ENCODE data around the gene DCHS2.
A peak's percentile ranks its signal among the peaks of the same experiment; 100 is the strongest.
"Not testable (repeated sequence)": the region's sequence is repeated elsewhere in the genome, so short reads cannot be mapped to it uniquely, and the experiment has no call there.

DCHS2 gene

DNA sequence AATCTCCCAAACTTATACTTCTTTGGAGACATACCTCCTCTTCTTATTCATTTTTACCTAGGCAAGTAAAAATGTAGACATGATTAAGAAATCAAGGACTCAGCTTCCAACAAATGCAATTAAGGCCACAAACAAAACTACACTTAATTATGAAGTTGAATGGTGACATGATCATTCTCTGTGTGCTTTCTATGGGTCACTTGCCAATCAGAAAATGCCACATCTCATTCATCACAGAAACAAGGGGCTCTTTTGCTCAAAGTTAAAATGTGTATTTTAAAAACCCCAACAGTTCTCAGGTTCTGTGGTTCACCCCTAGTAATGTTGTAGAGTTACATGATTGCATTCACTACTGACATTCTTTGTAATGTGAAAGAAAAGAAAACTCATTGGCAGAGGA, 273.5 kb downstream of the DCHS2 start:
- Mint-ChIP-seq H3K27me3 (ENCODE audit: low read depth) (no peaks in the 10 kb centered on the region), H3K4me3 (no peak overlapping the region), H3K27ac (no peak overlapping the region), H3K4me1 (peaks cover 10% of the 10 kb centered on the region), H3K36me3 (ENCODE audit: low read depth) (peaks cover 4% of the 10 kb centered on the region), H3K9me3 (peaks cover 14% of the 10 kb centered on the region)
- no peak for TF ChIP-seq CTCF (IDR thresholded peaks at IDR 0.05; ENCODE audit: unreplicated experiment in 3 of 3)

GRCh38 chr4:154217384-154217783, 274.2 kb downstream of the DCHS2 start:
- not testable (repeated sequence) for H3K36me3 Mint-ChIP-seq (ENCODE audit: low read depth); H3K27ac Mint-ChIP-seq; H3K4me3 Mint-ChIP-seq; H3K27me3 Mint-ChIP-seq (ENCODE audit: low read depth); H3K9me3 Mint-ChIP-seq
- peaks cover 10% of the 10 kb centered on the region for H3K4me1 Mint-ChIP-seq

DNA sequence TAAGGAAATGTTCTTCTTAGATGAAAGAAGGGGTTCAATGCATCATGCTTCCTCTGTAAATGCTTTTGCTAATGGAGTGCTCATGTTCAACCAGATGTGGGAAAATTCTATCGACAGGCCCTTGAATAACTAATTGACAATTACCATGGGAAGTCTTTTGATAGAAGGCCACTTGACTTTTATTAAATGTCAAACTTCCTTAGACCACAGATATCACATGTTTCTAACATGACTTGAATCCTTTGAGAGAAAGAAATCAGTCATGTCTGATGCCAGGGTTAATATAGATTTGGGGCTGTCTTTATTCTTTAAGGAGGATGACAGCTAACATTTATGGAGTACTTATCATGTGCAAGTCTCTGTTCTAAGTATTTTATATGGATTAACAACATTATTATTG, 280.1 kb downstream of the DCHS2 start:
- TF ChIP-seq CTCF (IDR thresholded peaks at IDR 0.05; ENCODE audit: unreplicated experiment in 3 of 3) = no peak
- Mint-ChIP-seq H3K4me3 (no peak overlapping the region), H3K36me3 (ENCODE audit: low read depth) (no peaks in the 10 kb centered on the region), H3K4me1 (peaks cover 24% of the 10 kb centered on the region), H3K9me3 (no peaks in the 10 kb centered on the region), H3K27me3 (ENCODE audit: low read depth) (no peaks in the 10 kb centered on the region), H3K27ac (no peak overlapping the region)

DNA sequence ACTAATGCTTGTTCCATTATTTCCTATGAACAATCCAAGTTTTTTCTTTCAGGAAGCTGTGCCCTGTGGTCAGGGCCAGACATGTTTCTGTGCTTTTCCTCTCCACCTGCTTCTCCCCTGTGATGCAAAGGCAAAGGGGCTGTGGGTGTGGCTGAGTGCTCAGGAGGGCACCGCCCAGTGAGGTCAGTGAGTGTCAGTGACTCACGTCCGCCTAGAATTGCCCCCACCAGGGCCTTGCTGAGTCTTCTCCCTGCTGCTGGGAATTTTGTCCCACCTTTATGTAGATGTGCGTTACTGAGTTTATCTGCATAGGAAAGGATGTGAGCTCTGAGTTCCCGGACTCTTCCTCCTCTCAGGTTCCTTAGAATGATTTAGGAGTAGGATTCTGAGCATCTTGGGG, 283.2 kb downstream of the DCHS2 start:
- H3K4me1 Mint-ChIP-seq = peaks cover 15% of the 10 kb centered on the region
- no peak for TF ChIP-seq CTCF (IDR thresholded peaks at IDR 0.05; ENCODE audit: unreplicated experiment in 3 of 3)
- no peak overlapping the region for H3K4me3 Mint-ChIP-seq
- no peaks in the 10 kb centered on the region for H3K36me3 Mint-ChIP-seq (ENCODE audit: low read depth)
- H3K9me3 Mint-ChIP-seq = no peaks in the 10 kb centered on the region
- no peaks in the 10 kb centered on the region for H3K27me3 Mint-ChIP-seq (ENCODE audit: low read depth)
- peak overlapping the region in 2 of 3 experiments; percentile 34 to 65 for H3K27ac Mint-ChIP-seq

- H3K4me1 Mint-ChIP-seq = peaks cover 14% of the 10 kb centered on the region
- no peak for TF ChIP-seq CTCF (IDR thresholded peaks at IDR 0.05; ENCODE audit: unreplicated experiment in 3 of 3)
- no peaks in the 10 kb centered on the region for H3K36me3 Mint-ChIP-seq (ENCODE audit: low read depth)
Observed at GRCh38 chr4:154205471-154205870, 286.1 kb downstream of the DCHS2 start.

DNA sequence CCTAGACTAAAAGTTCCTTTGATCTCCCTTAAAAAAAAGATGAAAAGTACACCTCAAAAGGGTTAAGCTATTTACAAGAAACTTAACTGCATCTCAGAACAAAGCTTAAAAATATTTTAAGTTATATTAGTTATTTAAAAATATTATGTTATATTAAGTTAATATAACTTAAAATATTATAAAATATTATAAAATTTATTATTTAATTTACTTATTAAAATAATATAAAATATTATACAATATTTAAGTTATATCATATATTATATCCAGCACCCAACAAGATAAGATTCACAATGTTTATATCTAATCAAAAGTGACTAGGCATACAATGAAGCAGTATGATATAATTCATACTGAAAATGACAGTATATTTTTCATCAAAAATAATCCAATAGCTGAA, 296.9 kb downstream of the DCHS2 start:
- Mint-ChIP-seq H3K27me3 (ENCODE audit: low read depth) (no peaks in the 10 kb centered on the region), H3K27ac (no peak overlapping the region), H3K9me3 (peaks cover 16% of the 10 kb centered on the region), H3K36me3 (ENCODE audit: low read depth) (no peaks in the 10 kb centered on the region), H3K4me1 (no peaks in the 10 kb centered on the region), H3K4me3 (no peak overlapping the region)
- TF ChIP-seq CTCF (IDR thresholded peaks at IDR 0.05; ENCODE audit: unreplicated experiment in 3 of 3) = no peak

More at GRCh38 chr4:154205471-154205870, 286.1 kb downstream of the DCHS2 start:
- Mint-ChIP-seq H3K27me3 (ENCODE audit: low read depth) (no peaks in the 10 kb centered on the region), H3K27ac (peak overlapping the region in 2 of 3 experiments; percentile 68 to 71), H3K9me3 (no peaks in the 10 kb centered on the region), H3K4me3 (no peak overlapping the region)

All from nephron (organoid).